Measurements from ENCODE around the gene TWIST2.

GRCh38 chr2:238854246-238854645 lies 6.4 kb downstream of the TWIST2 start:
- no peak for TF ChIP-seq EP300 (IDR thresholded peaks at IDR 0.05)
- no peak for TF ChIP-seq CTCF (IDR thresholded peaks at IDR 0.05)

Measured in esophagus muscularis mucosa (tissue), 3 donors.